Measurements from ENCODE around the gene FBXL2. TPM values are rescaled to one million over a fixed set of nuclear protein-coding genes. Genes with fewer than 3 reads are reported as not detected.
"Not testable (repeated sequence)": the region's sequence is repeated elsewhere in the genome, so short reads cannot be mapped to it uniquely, and the experiment has no call there.

The FBXL2 gene
- total RNA-seq, 1 experiment from 2014 or later: 10.8 TPM

DNA sequence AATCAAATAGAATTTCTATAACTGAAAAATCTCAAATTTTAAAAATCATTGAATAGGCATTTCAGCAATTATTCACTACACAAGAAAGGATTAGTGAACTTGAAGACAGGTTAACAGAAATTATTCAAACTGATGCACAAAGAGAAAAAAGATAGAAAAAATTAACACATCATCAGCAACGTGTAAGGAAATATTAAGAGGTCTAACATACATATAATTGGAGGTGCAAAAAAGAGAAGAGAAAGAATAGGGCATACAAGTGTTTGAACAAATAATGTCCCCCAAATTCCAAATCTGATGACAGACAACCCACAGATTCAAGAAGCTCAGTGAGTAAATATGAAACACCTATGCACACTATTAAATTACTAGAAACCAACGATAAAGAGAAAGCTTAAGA, 57.1 kb downstream of the FBXL2 start:
- H3K4me1 Mint-ChIP-seq (ENCODE audit: low read depth, unreplicated experiment): no peaks in the 10 kb centered on the region
- H3K36me3 Mint-ChIP-seq (ENCODE audit: insufficient read depth, unreplicated experiment): peaks cover 5% of the 10 kb centered on the region
- BruUV-seq (replicated peaks): no TSS peak
- ChIA-PET POLR2A (no interaction called here), CTCF (interaction anchor here (0.6 kb wide), 1 partner anchor 38 kb away, joined by 3 read pairs; no protein-coding TSS in a partner anchor)
- Histone ChIP-seq H3K4me1 (no peaks in the 10 kb centered on the region), H3K9me3 (peaks cover 26% of the 10 kb centered on the region), H3K4me3 (ENCODE audit: low read depth, low read length) (no peak overlapping the region), H3K36me3 (ENCODE audit: control insufficient read depth, insufficient read depth, low read length) (no peaks in the 10 kb centered on the region; the same call in 1 of the 2 replicates), H3K27me3 (replicated peaks; ENCODE audit: control insufficient read depth, insufficient read depth, low read length) (no peaks in the 10 kb centered on the region)
- no peak overlapping the region for H3K4me3 Mint-ChIP-seq (ENCODE audit: unreplicated experiment)
- H3K9me3 Mint-ChIP-seq (ENCODE audit: unreplicated experiment): peaks cover 46% of the 10 kb centered on the region
- no peak for DNase-seq
- no peaks in the 10 kb centered on the region for H3K27me3 Mint-ChIP-seq (ENCODE audit: insufficient read depth, unreplicated experiment)
- TF ChIP-seq CTCF (IDR thresholded peaks at IDR 0.05; ENCODE audit: insufficient read depth in 1 of 2, low read depth in 1 of 2, low read length in 1 of 2, severe bottlenecking in 1 of 2, unreplicated experiment in 1 of 2): no peak
- peak overlapping the region; percentile 24 for H3K27ac Mint-ChIP-seq (ENCODE audit: unreplicated experiment)
- intact Hi-C loops (cut with micrococcal nuclease; ENCODE audit: unreplicated experiment): no loop called here

DNA sequence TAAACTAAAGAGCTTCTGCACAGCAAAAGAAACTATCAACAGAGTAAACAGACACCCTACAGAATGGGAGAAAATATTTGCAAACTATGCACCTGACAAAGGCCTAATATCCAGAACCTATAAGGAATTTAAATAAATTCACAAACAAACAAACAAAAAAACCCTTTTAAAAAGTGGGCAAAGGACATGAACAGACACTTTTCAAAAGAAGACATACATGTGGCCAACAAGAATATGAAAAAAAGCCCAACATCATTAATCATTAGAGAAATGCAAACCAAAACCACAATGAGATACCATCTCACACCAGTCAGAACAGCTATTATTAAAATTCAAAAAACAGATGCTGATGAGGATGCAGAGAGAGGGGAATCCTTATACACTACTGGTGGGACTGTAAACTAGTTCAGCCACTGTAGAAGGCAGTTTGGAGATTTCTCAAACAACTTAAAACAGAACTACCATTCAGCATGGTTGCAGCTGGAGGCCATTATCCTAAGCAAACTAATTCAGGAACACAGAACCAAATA, 61.8 kb downstream of the FBXL2 start:
- H3K4me3 ChIP-seq (ENCODE audit: low read depth, low read length); H3K27me3 ChIP-seq (replicated peaks; ENCODE audit: control insufficient read depth, insufficient read depth, low read length); H3K4me1 Mint-ChIP-seq (ENCODE audit: low read depth, unreplicated experiment); intact Hi-C loops (cut with micrococcal nuclease; ENCODE audit: unreplicated experiment); BruUV-seq (replicated peaks); H3K4me1 ChIP-seq; DNase-seq; H3K27ac Mint-ChIP-seq (ENCODE audit: unreplicated experiment); H3K36me3 Mint-ChIP-seq (ENCODE audit: insufficient read depth, unreplicated experiment); H3K36me3 ChIP-seq (ENCODE audit: control insufficient read depth, insufficient read depth, low read length); H3K27me3 Mint-ChIP-seq (ENCODE audit: insufficient read depth, unreplicated experiment); POLR2A ChIA-PET; CTCF ChIA-PET; H3K4me3 Mint-ChIP-seq (ENCODE audit: unreplicated experiment): not testable (repeated sequence)
- peaks cover 16% of the 10 kb centered on the region for H3K9me3 ChIP-seq
- peaks cover 19% of the 10 kb centered on the region for H3K9me3 Mint-ChIP-seq (ENCODE audit: unreplicated experiment)

- BruUV-seq (replicated peaks): no TSS peak
- POLR2A ChIA-PET: no interaction called here
These were observed 62.5 kb downstream of the FBXL2 start for GRCh38 chr3:33339758-33340157.

More at GRCh38 chr3:33339758-33340157, 62.5 kb downstream of the FBXL2 start:
- Mint-ChIP-seq H3K4me1 (ENCODE audit: low read depth, unreplicated experiment) (no peaks in the 10 kb centered on the region), H3K27ac (ENCODE audit: unreplicated experiment) (no peak overlapping the region), H3K9me3 (ENCODE audit: unreplicated experiment) (peaks cover 12% of the 10 kb centered on the region), H3K36me3 (ENCODE audit: insufficient read depth, unreplicated experiment) (no peaks in the 10 kb centered on the region), H3K27me3 (ENCODE audit: insufficient read depth, unreplicated experiment) (no peaks in the 10 kb centered on the region), H3K4me3 (ENCODE audit: unreplicated experiment) (no peak overlapping the region)
- Histone ChIP-seq H3K9me3 (peaks cover 8% of the 10 kb centered on the region), H3K36me3 (ENCODE audit: control insufficient read depth, insufficient read depth, low read length) (no peaks in the 10 kb centered on the region), H3K27me3 (replicated peaks; ENCODE audit: control insufficient read depth, insufficient read depth, low read length) (no peaks in the 10 kb centered on the region), H3K4me1 (no peaks in the 10 kb centered on the region), H3K4me3 (ENCODE audit: low read depth, low read length) (no peak overlapping the region)
- TF ChIP-seq CTCF (IDR thresholded peaks at IDR 0.05; ENCODE audit: insufficient read depth in 1 of 2, low read depth in 1 of 2, low read length in 1 of 2, severe bottlenecking in 1 of 2, unreplicated experiment in 1 of 2): no peak
- intact Hi-C loops (cut with micrococcal nuclease; ENCODE audit: unreplicated experiment): no loop called here
- CTCF ChIA-PET: no interaction called here
- no peak for DNase-seq
